Upper lobe of left lung (tissue), 6 donors: ENCODE measurements around the gene ZBTB40. TPM values are rescaled to one million over a fixed set of nuclear protein-coding genes. Genes with fewer than 3 reads are reported as not detected.

Experiments
- ATAC-seq, 2 donors: fragments of 200-7000 bp; cut with Tn5 transposase; one replicate each; pipeline ENCODE4 v1.9.1; 2022; ENCODE audit warnings: mild to moderate bottlenecking in 2 of 2, moderate library complexity in 2 of 2; ENCODE audit not compliant: low FRiP score in 2 of 2
- DNase-seq, 2 donors: peaks; one replicate each; pipeline ENCODE4 v3.0.0-alpha.2; 2019 to 2020
- H3K27ac ChIP-seq, 4 donors: fragments of 200-600 bp; sonication (generic); one replicate each; pipeline ENCODE4 v1.5.1; 2016 to 2019
- H3K27me3 ChIP-seq, 4 donors: fragments of 200-600 bp; sonication (generic); one replicate each; pipeline ENCODE4 v1.5.1; 2017 to 2019
- H3K36me3 ChIP-seq, 4 donors: fragments of 200-600 bp; sonication (generic); one replicate each; pipeline ENCODE4 v1.5.1; 2016 to 2019
- H3K4me1 ChIP-seq, 4 donors: fragments of 200-600 bp; sonication (generic); one replicate each; pipeline ENCODE4 v1.5.1; 2018 to 2019
- H3K4me3 ChIP-seq, 4 donors: fragments of 200-600 bp; sonication (generic); one replicate each; pipeline ENCODE4 v1.5.1; 2017 to 2019; ENCODE audit warnings: mild to moderate bottlenecking in 2 of 4, moderate library complexity in 1 of 4
- H3K9me3 ChIP-seq, 4 donors: fragments of 200-600 bp; sonication (generic); one replicate each; pipeline ENCODE4 v1.5.1; 2018 to 2019
- CTCF ChIP-seq, 6 experiments: fragments of 450-650 bp in 4 of 6; fragments of 200-600 bp in 2 of 6; sonication (generic) in 2 of 6; IDR thresholded peaks; one replicate each; pipeline ENCODE4 v1.5.1; 2016 to 2019; ENCODE audit warnings: antibody characterized with exemption in 6 of 6
- EP300 ChIP-seq, 4 donors: sonication (generic); formaldehyde crosslinking; IDR thresholded peaks; one replicate each; pipeline ENCODE4 v1.5.1; 2017; ENCODE audit warnings: antibody characterized with exemption in 4 of 4, control low read depth in 2 of 4
- WGBS, 2 donors: methylation state at CpG; one replicate each; pipeline ENCODE4 v1.1.5; 2017 to 2018; 5-methylcytosine and 5-hydroxymethylcytosine counted together
- total RNA-seq, 6 donors: library from RNA; depleted of rRNA in 4 of 6; stranded (reverse); fragments of >200 nt in 4 of 6; gene quantifications; one replicate each; pipeline versions ENCODE4 v1.1.0 to v1.2.1, GENCODE V29; 2016 to 2021
- donor health status: DM: no; HTN: no; CAD: no; lungs with moderate emphysema.
- donor health status: DM: no; HTN: yes; CAD: no; lungs with severe emphysema.

The ZBTB40 gene
- total RNA-seq, 6 donors from 2014 or later: 18.1 to 62.9 (median 24.1) TPM

GRCh38 chr1:22579541-22580155 lies 128.0 kb downstream of the ZBTB40 start:
- no peaks in the 10 kb centered on the region for H3K36me3 ChIP-seq
- H3K9me3 ChIP-seq: no peaks in the 10 kb centered on the region
- H3K4me1 ChIP-seq: no peaks in the 10 kb centered on the region
- DNase-seq: no peak
- no peak overlapping the region for H3K27ac ChIP-seq
- TF ChIP-seq EP300 (IDR thresholded peaks at IDR 0.05) (no peak), CTCF (IDR thresholded peaks at IDR 0.05) (no peak)
- WGBS, 2 donors: 25 to 56% methylated on average over 2 to 7 of the region's 7 CpGs
- ATAC-seq: no peak
- no peak overlapping the region for H3K4me3 ChIP-seq
- H3K27me3 ChIP-seq: no peaks in the 10 kb centered on the region

Other genes with a start within 250 kb of the ZBTB40 start
- gene EPHA8, start 111.6 kb downstream of the ZBTB40 start, total RNA-seq: not detected
- gene C1QA, start 184.8 kb downstream of the ZBTB40 start, total RNA-seq: 1,000 to 10,000 TPM in 1 of 6 donors, 100 to 1,000 TPM in 5; 180 to 1,142 (median 556) TPM
- 100 to 1,000 TPM; 188 to 817 (median 529) TPM for gene C1QC, start 191.8 kb downstream of the ZBTB40 start, total RNA-seq
- gene C1QB, start 201.4 kb downstream of the ZBTB40 start, total RNA-seq: 1,000 to 10,000 TPM in 4 of 6 donors, 100 to 1,000 TPM in 2; 391 to 1,763 (median 1,026) TPM